22Rv1 (cell line): ENCODE data around the gene SLC25A25.

Source experiments
- ZFX ChIP-seq: fragments of 450-650 bp; IDR thresholded peaks from 2 replicates; pipeline ENCODE4 v1.6.1; 2017; ENCODE audit warnings: antibody characterized with exemption, borderline replicate concordance
- TF ChIP-seq, protein P1 (sequence below): fragments of 450-650 bp; IDR thresholded peaks from 2 replicates; pipeline ENCODE4 v1.5.1; 2017; ENCODE audit warnings: mild to moderate bottlenecking

DNA sequence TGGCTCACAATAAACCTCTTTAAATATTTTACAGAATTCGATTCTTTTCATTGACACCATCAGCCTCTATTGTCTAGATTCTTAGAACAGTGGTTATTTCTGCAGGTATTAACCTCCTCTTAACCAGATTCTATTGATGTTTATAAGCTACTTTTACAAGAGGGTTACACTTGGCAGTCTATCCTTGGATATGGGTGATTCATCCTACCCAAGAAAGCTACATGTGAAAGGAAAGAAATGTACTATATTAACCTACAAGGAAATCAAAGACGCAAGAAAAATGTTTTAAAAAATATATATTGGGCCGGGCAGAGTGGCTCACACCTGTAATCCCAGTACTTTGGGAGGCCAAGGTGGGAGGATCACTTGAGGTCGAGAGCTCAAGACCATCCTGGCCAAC, 16.7 kb downstream of the SLC25A25 start:
- TF ChIP-seq, protein P1, sequence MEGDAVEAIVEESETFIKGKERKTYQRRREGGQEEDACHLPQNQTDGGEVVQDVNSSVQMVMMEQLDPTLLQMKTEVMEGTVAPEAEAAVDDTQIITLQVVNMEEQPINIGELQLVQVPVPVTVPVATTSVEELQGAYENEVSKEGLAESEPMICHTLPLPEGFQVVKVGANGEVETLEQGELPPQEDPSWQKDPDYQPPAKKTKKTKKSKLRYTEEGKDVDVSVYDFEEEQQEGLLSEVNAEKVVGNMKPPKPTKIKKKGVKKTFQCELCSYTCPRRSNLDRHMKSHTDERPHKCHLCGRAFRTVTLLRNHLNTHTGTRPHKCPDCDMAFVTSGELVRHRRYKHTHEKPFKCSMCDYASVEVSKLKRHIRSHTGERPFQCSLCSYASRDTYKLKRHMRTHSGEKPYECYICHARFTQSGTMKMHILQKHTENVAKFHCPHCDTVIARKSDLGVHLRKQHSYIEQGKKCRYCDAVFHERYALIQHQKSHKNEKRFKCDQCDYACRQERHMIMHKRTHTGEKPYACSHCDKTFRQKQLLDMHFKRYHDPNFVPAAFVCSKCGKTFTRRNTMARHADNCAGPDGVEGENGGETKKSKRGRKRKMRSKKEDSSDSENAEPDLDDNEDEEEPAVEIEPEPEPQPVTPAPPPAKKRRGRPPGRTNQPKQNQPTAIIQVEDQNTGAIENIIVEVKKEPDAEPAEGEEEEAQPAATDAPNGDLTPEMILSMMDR, result no peak
- no peak for TF ChIP-seq ZFX
